Left lung (tissue), 14 donors: ENCODE results near the gene ZP2. TPM values are rescaled to one million over a fixed set of nuclear protein-coding genes. Genes with fewer than 3 reads are reported as not detected.
"Not testable (repeated sequence)": the region's sequence is repeated elsewhere in the genome, so short reads cannot be mapped to it uniquely, and the experiment has no call there.

Source experiments
- ATAC-seq: fragments of 200-7000 bp; cut with Tn5 transposase; one replicate; pipeline ENCODE4 v1.9.1; 2020; ENCODE audit warnings: moderate library complexity
- DNase-seq, 4 donors: peaks; one replicate each; pipeline ENCODE4 v3.0.0-alpha.2; 2013 to 2020
- H3K27ac ChIP-seq, 2 donors: fragments of 200-600 bp; sonication (generic) in 1 of 2; one replicate each; pipeline versions ENCODE4 v1.5.0 to v1.8.0; 2020 to 2021
- H3K27me3 ChIP-seq, 2 donors: fragments of 200-600 bp; sonication (generic) in 1 of 2; one replicate each; pipeline versions ENCODE4 v1.5.0 to v1.8.0; 2020 to 2021
- H3K36me3 ChIP-seq, 2 donors: fragments of 200-600 bp; sonication (generic) in 1 of 2; one replicate each; pipeline versions ENCODE4 v1.5.0 to v1.8.0; 2020 to 2021
- H3K4me1 ChIP-seq, 2 donors: fragments of 200-600 bp; one replicate each; pipeline ENCODE4 v1.8.0; 2021
- H3K4me3 ChIP-seq, 2 donors: fragments of 200-600 bp; sonication (generic) in 1 of 2; one replicate each; pipeline versions ENCODE4 v1.5.0 to v1.8.0; 2020 to 2021; ENCODE audit warnings: mild to moderate bottlenecking in 1 of 2
- H3K9me3 ChIP-seq, 2 donors: fragments of 200-600 bp; sonication (generic) in 1 of 2; one replicate each; pipeline versions ENCODE4 v1.5.0 to v1.8.0; 2020 to 2021
- intact Hi-C, 2 donors: fragments of 100-400 bp; cut with DNase I; formaldehyde crosslinking; loops; one replicate each; pipeline versions ENCODE4 v1.11.2 to v1.14.2; 2022
- long read RNA-seq, 12 donors: library from polyadenylated mRNA in 2 of 12; unstranded in 2 of 12; transcript quantifications; one replicate each; pipeline ENCODE4 v2.0.0 and lab custom pipeline, GENCODE V29; 2019 to 2026
- polyA plus RNA-seq, 6 donors: library from polyadenylated mRNA; unstranded; fragments of 120-200 nt; gene quantifications; one replicate each; pipeline ENCODE4 v1.2.1, GENCODE V29; 2013; ENCODE audit not compliant: insufficient read length in 6 of 6
- total RNA-seq, 2 donors: library from RNA; stranded (reverse); fragmentation: NEBNext Ultra II Directional; extraction: Animal tissue kit (Norgen Biotek cat#: 25700); gene quantifications; one replicate each; pipeline ENCODE4 v1.2.1, GENCODE V29; 2021
- TF ChIP-seq, protein P1 (sequence below), 2 donors: fragments of 200-600 bp; sonication (generic) in 1 of 2; IDR thresholded peaks; one replicate each; pipeline versions ENCODE4 v1.5.0 to v1.8.0; 2021; ENCODE audit warnings: antibody characterized with exemption in 2 of 2
- donor health status: DM: no; HTN: yes; CAD: no.
- donor health status: DM: no; HTN: no; CAD: no.

ZP2 gene
- total RNA-seq (not detected), polyA plus RNA-seq (1 to 10 TPM; 1.9 to 6.4 (median 2.8) TPM)
- long read RNA-seq, donor 1: 0 reads
- long read RNA-seq, donor 2: 0 reads
- long read RNA-seq, donor 3: 0 reads
- long read RNA-seq, donor 4: 0 reads
- long read RNA-seq, donor 5: 0 reads
- long read RNA-seq, donor 6: 0 reads
- long read RNA-seq, donor 7: 0 reads
- long read RNA-seq, donor 8: 0 reads
- long read RNA-seq, donor 9: 0 reads
- long read RNA-seq, donor 10: 0 reads
- long read RNA-seq, donor 11: 0 reads
- long read RNA-seq, donor 12: 0 reads

DNA sequence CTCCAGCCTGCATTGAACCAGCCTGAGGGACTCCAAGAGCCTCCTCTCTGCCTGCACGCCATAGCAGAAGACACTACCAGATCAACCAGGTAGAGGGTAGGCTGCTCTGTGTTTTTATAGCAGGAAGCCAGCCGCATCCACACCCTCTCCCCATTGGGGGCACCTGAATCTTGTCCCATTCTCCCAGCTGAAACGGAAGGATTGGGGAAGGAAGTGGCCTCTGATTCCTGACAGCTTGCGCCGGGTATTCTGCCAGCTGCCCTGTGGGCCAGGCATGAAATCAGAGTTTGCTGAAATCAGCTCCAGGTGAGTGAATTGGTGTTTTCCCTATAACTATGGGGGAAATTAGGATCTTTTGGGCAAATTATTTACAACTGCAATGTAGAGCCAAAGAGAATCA lies at the start of gene ZP2:
Gene ZP2 (minus strand): TSS at position 89 of the 400 bp plus-strand sequence. CDS start 27 bp downstream, at position 62.
- no peak for ATAC-seq
- intact Hi-C loops: no loop called here
- H3K4me3 ChIP-seq: no peak within 1 kb of the TSS

DNA sequence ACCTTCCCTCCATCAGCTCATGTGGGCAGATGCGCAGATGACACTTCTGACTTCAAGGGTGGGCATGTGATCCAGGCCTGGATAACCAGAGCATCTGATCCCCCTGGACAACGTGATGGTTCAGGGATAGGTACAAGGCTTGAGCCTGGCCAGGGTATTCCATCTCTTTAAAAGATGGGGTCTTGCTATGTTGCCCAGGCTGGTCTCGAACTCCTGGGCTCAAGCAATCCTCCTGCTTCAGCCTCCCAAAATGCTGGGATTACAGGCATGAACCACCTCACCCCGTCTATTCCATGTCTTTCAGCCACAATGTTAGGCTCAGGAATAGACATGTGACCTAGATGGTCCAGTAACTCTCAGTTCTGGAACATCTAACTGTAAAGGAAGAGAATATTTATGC lies 45.9 kb upstream of the ZP2 start:
- TF ChIP-seq, protein P1, sequence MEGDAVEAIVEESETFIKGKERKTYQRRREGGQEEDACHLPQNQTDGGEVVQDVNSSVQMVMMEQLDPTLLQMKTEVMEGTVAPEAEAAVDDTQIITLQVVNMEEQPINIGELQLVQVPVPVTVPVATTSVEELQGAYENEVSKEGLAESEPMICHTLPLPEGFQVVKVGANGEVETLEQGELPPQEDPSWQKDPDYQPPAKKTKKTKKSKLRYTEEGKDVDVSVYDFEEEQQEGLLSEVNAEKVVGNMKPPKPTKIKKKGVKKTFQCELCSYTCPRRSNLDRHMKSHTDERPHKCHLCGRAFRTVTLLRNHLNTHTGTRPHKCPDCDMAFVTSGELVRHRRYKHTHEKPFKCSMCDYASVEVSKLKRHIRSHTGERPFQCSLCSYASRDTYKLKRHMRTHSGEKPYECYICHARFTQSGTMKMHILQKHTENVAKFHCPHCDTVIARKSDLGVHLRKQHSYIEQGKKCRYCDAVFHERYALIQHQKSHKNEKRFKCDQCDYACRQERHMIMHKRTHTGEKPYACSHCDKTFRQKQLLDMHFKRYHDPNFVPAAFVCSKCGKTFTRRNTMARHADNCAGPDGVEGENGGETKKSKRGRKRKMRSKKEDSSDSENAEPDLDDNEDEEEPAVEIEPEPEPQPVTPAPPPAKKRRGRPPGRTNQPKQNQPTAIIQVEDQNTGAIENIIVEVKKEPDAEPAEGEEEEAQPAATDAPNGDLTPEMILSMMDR (IDR thresholded peaks at IDR 0.05): no peak
- Histone ChIP-seq H3K4me1 (no peaks in the 10 kb centered on the region), H3K4me3 (no peak overlapping the region), H3K9me3 (no peaks in the 10 kb centered on the region), H3K27ac (no peak overlapping the region), H3K27me3 (no peaks in the 10 kb centered on the region), H3K36me3 (no peaks in the 10 kb centered on the region)
- ATAC-seq: no peak
- DNase-seq: no peak
- intact Hi-C loops: no loop called here

More for the DNA sequence above, at the start of gene ZP2:
- TF ChIP-seq, protein P1 (IDR thresholded peaks at IDR 0.05): no peak
- H3K36me3 ChIP-seq: no peaks in the 10 kb centered on the region
- peaks cover 0 to 4% of the 10 kb centered on the region in 2 donors for H3K27me3 ChIP-seq
- H3K4me1 ChIP-seq: no peaks in the 10 kb centered on the region
- no peak within 1 kb of the TSS for H3K27ac ChIP-seq
- DNase-seq: no peak
- H3K9me3 ChIP-seq: no peaks in the 10 kb centered on the region

DNA sequence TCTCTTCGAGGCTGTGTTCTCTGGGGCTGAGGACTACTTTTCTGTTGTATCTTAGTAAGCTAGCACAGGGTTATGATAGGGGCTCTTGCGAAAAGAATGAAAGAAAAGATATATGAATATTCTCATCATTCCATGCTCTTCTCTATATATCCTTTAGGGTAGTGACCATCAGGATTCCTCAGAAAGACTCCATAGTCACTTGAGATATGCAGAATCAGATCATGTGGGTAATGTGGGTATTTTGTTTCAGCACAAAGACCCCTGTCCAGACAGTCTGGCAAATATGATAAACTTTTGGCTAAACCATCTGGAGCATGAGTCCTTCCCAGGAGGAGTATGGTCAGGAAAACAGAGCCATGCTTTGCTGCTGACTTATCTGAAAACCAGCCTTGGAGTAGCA lies 45.3 kb upstream of the ZP2 start:
- Histone ChIP-seq H3K4me1 (no peaks in the 10 kb centered on the region), H3K27ac (no peak overlapping the region), H3K36me3 (no peaks in the 10 kb centered on the region), H3K4me3 (no peak overlapping the region), H3K27me3 (no peaks in the 10 kb centered on the region), H3K9me3 (no peaks in the 10 kb centered on the region)
- DNase-seq: no peak
- TF ChIP-seq, protein P1 (IDR thresholded peaks at IDR 0.05): no peak
- no peak for ATAC-seq
- intact Hi-C loops: no loop called here

DNA sequence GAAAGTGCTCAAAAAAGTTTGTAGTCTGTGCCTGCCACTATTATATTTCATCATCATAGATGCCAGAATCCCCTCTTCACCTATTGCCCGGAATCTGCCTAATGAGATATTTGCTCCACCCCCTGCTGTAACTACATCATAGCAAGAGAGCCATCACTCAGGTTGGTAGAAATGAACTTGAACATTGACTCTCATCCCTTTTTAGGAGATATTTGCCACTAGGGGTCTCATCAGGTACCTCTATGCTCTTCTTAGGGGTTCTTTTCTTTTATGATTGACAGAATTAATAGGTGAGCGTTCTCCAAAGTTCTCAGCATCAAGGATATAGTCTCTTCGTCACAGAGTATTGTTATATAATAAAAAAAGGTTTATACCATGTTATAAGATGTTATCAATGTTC lies 42.1 kb upstream of the ZP2 start:
- Histone ChIP-seq H3K4me3 (no peak overlapping the region), H3K27me3 (peaks cover 0 to 11% of the 10 kb centered on the region in 2 donors), H3K4me1 (no peaks in the 10 kb centered on the region), H3K27ac (no peak overlapping the region), H3K36me3 (no peaks in the 10 kb centered on the region), H3K9me3 (no peaks in the 10 kb centered on the region)
- intact Hi-C loops: no loop called here
- DNase-seq: no peak
- TF ChIP-seq, protein P1 (IDR thresholded peaks at IDR 0.05): no peak
- ATAC-seq: no peak

DNA sequence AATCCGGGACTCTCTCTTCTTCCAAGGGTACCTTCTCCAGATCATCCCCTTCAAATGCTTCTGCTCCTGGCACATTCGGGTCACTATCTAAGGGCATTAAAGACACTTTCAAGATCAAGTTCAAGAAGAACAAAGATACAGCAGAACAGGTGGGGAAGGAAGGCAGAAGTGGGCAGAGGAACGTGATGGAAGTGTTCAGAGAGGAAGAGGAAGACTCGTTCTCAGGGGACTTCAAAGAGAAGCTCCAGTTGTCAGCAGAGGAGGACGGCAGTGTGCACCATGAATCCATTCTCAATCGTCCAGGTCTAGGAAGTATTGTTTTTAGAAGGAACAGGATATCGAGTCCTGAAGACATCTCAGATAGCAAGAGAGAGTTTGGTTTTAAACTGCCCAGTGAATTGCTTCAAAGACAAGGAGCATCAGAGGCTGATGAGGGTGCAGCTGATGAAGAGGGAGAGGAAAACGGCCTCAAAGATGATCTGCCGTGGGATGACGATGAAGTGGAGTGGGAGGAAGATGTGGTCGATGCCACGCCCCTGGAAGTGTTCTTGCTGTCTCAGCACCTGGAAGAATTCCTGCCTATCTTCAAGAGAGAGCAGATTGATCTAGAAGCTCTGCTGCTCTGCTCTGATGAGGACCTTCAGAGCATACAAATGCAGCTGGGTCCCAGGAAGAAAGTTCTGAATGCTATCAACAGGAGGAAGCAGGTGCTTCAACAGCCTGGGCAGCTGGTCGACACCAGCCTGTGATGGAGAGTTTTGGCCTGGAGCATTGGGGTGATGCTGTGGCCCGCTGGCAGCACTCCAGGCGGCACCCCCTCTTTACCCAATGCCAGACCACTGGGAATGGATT lies 38.9 kb upstream of the ZP2 start:
- no peaks in the 10 kb centered on the region for H3K4me1 ChIP-seq
- H3K27me3 ChIP-seq: peaks cover 0 to 18% of the 10 kb centered on the region in 2 donors
- no peak overlapping the region for H3K4me3 ChIP-seq
- DNase-seq: no peak
- H3K9me3 ChIP-seq: no peaks in the 10 kb centered on the region
- intact Hi-C loops: no loop called here
- TF ChIP-seq, protein P1 (IDR thresholded peaks at IDR 0.05): no peak
- H3K36me3 ChIP-seq: no peaks in the 10 kb centered on the region
- H3K27ac ChIP-seq: no peak overlapping the region
- no peak for ATAC-seq

DNA sequence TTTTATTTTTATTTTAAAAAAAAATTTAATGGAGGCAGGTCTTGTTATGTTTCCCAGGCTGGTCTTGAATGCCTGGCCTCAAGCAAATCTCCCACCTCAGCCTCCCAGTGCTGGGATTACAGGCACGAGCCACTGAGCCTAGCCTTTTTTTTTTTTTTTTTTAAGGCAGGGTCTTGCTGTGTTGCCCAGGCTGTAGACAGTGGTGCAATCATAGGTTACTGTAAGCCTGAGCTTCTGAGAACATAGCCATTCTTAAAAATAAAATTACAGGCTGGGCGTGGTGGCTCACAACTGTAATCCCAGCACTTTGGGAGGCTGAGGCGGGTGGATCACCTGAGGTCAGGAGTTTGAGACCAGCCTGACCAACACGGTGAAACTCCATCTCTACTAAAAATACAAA lies 36.8 kb upstream of the ZP2 start:
- H3K9me3 ChIP-seq, ATAC-seq, H3K27ac ChIP-seq, H3K36me3 ChIP-seq, H3K4me3 ChIP-seq, intact Hi-C loops, DNase-seq, H3K4me1 ChIP-seq: not testable (repeated sequence)
- H3K27me3 ChIP-seq: peaks cover 0 to 18% of the 10 kb centered on the region in 2 donors
